Mucosa of descending colon (tissue), 3 donors: ENCODE measurements around the gene NIPSNAP2. TPM values are rescaled to one million over a fixed set of nuclear protein-coding genes. Genes with fewer than 3 reads are reported as not detected.

Source experiments
- ATAC-seq: fragments of 200-7000 bp; cut with Tn5 transposase; one replicate; pipeline ENCODE4 v1.9.1; 2020; ENCODE audit warnings: mild to moderate bottlenecking, moderate library complexity
- DNase-seq, 3 donors: peaks; one replicate each; pipeline ENCODE4 v3.0.0-alpha.2; 2020
- H3K36me3 ChIP-seq: fragments of 200-600 bp; one replicate; pipeline ENCODE4 v1.8.0; 2021; ENCODE audit warnings: low read depth, mild to moderate bottlenecking
- H3K4me1 ChIP-seq: fragments of 200-600 bp; one replicate; pipeline ENCODE4 v1.8.0; 2021; ENCODE audit warnings: low read depth, mild to moderate bottlenecking
- H3K4me3 ChIP-seq: fragments of 200-600 bp; one replicate; pipeline ENCODE4 v1.8.0; 2021; ENCODE audit warnings: mild to moderate bottlenecking
- H3K9me3 ChIP-seq: fragments of 200-600 bp; one replicate; pipeline ENCODE4 v1.8.0; 2021; ENCODE audit warnings: mild to moderate bottlenecking
- CTCF ChIP-seq: fragments of 200-600 bp; IDR thresholded peaks from one replicate; pipeline ENCODE4 v1.8.0; 2022; ENCODE audit warnings: antibody characterized with exemption, mild to moderate bottlenecking
- intact Hi-C, 2 donors: fragments of 100-400 bp; cut with DNase I in 1 of 2; cut with micrococcal nuclease in 1 of 2; formaldehyde crosslinking; loops; one replicate each; pipeline versions ENCODE4 v1.11.0 to v1.11.1; 2022; cut with DNase I, micrococcal nuclease
- total RNA-seq, 3 donors: library from RNA; stranded (reverse); fragmentation: NEBNext Ultra II Directional in 2 of 3; extraction: Animal tissue kit (Norgen Biotek cat#: 25700) in 2 of 3; gene quantifications; one replicate each; pipeline versions ENCODE4 v1.2.1 to v1.2.4, GENCODE V29; 2021 to 2023
- donor health status: DM: no; HTN: no; CAD: no; lungs with moderate emphysema.
- donor health status: DM: no; HTN: no; CAD: no.
- donor health status: DM: no; HTN: yes; CAD: no.

The NIPSNAP2 gene
- total RNA-seq, 3 donors from 2014 or later = 59.4 to 101 (median 60.8) TPM

GRCh38 chr7:55970561-55970960, 6.2 kb downstream of the NIPSNAP2 start:
- ATAC-seq = no peak
- DNase-seq = no peak
- H3K4me1 ChIP-seq = peaks cover 9% of the 10 kb centered on the region
- no peaks in the 10 kb centered on the region for H3K9me3 ChIP-seq
- no peaks in the 10 kb centered on the region for H3K36me3 ChIP-seq
- intact Hi-C loops = no loop called here
- no peak overlapping the region for H3K4me3 ChIP-seq
- no peak for TF ChIP-seq CTCF

GRCh38 chr7:55970978-55971377, 6.6 kb downstream of the NIPSNAP2 start:
- no peak for ATAC-seq

GRCh38 chr7:55973747-55974250, 9.4 kb downstream of the NIPSNAP2 start:
- no peak for DNase-seq
- no peak for TF ChIP-seq CTCF
- no peak overlapping the region for H3K4me3 ChIP-seq
- ATAC-seq = no peak
- no peaks in the 10 kb centered on the region for H3K9me3 ChIP-seq
- H3K4me1 ChIP-seq = peaks cover 9% of the 10 kb centered on the region
- intact Hi-C loops = no loop called here
- no peaks in the 10 kb centered on the region for H3K36me3 ChIP-seq

More at GRCh38 chr7:55970978-55971377, 6.6 kb downstream of the NIPSNAP2 start:
- Histone ChIP-seq H3K36me3 (no peaks in the 10 kb centered on the region), H3K4me1 (peaks cover 9% of the 10 kb centered on the region), H3K9me3 (no peaks in the 10 kb centered on the region), H3K4me3 (no peak overlapping the region)
- no peak for DNase-seq
- intact Hi-C loops = no loop called here
- TF ChIP-seq CTCF = no peak

- H3K36me3 ChIP-seq = no peaks in the 10 kb centered on the region
- H3K9me3 ChIP-seq = no peaks in the 10 kb centered on the region
- ATAC-seq = no peak
- intact Hi-C loops = no loop called here
- no peak for TF ChIP-seq CTCF
- no peak for DNase-seq
- no peak overlapping the region for H3K4me3 ChIP-seq
- peaks cover 9% of the 10 kb centered on the region for H3K4me1 ChIP-seq
Observed at GRCh38 chr7:55975988-55976633, 11.7 kb downstream of the NIPSNAP2 start.

- Histone ChIP-seq H3K9me3 (no peaks in the 10 kb centered on the region), H3K36me3 (no peaks in the 10 kb centered on the region), H3K4me3 (no peak overlapping the region), H3K4me1 (no peaks in the 10 kb centered on the region)
- ATAC-seq (no peak), DNase-seq (no peak)
- intact Hi-C loops = no loop called here
- TF ChIP-seq CTCF = no peak
Observed at GRCh38 chr7:55977831-55978230, 13.4 kb downstream of the NIPSNAP2 start.

GRCh38 chr7:55980266-55980665, 15.9 kb downstream of the NIPSNAP2 start:
- DNase-seq (no peak), ATAC-seq (no peak)
- no peaks in the 10 kb centered on the region for H3K4me1 ChIP-seq
- no peak overlapping the region for H3K4me3 ChIP-seq
- intact Hi-C loops = no loop called here
- no peaks in the 10 kb centered on the region for H3K36me3 ChIP-seq
- H3K9me3 ChIP-seq = no peaks in the 10 kb centered on the region
- no peak for TF ChIP-seq CTCF
